Cerebellar cortex (tissue), 1 donor: ENCODE data around the gene MAEA.

Experiments used
- DNase-seq: peaks from one replicate; pipeline ENCODE4 v3.0.0-alpha.2; 2015; ENCODE audit warnings: low spot score

MAEA gene

GRCh38 chr4:1380368-1381151, 90.9 kb downstream of the MAEA start:
- DNase-seq: no peak

- no peak for DNase-seq
Observed at GRCh38 chr4:1381181-1381621, 91.5 kb downstream of the MAEA start.

GRCh38 chr4:1381944-1382541, 92.4 kb downstream of the MAEA start:
- no peak for DNase-seq

GRCh38 chr4:1382776-1383727, 93.4 kb downstream of the MAEA start:
- DNase-seq: no peak

GRCh38 chr4:1383728-1384591, 94.3 kb downstream of the MAEA start:
- no peak for DNase-seq

- no peak for DNase-seq
Observed at GRCh38 chr4:1384675-1385372, 95.1 kb downstream of the MAEA start.

GRCh38 chr4:1385373-1386340, 96.0 kb downstream of the MAEA start:
- DNase-seq: no peak
